C4-2B (cell line): Measurements from ENCODE around the gene TTLL13.

Source experiments
- H3K27ac ChIP-seq: fragments of 450-650 bp; 2 replicates; pipeline ENCODE4 v1.5.1; 2017
- CTCF ChIP-seq: fragments of 450-650 bp; conservative IDR thresholded peaks from 2 replicates; pipeline ENCODE4 v1.5.1; 2017; ENCODE audit warnings: mild to moderate bottlenecking
- ZFX ChIP-seq: fragments of 450-650 bp; IDR thresholded peaks from 2 replicates; pipeline ENCODE4 v1.6.1; 2017

The TTLL13 gene

GRCh38 chr15:90227816-90228772 lies 21.3 kb upstream of the TTLL13 start:
- no peak for TF ChIP-seq CTCF
- no peak for TF ChIP-seq ZFX
- peak overlapping the region; percentile 94 for H3K27ac ChIP-seq

- TF ChIP-seq CTCF (no peak), ZFX (no peak)
Measured at GRCh38 chr15:90228960-90229359, 20.4 kb upstream of the TTLL13 start.

GRCh38 chr15:90230071-90230494 lies 19.3 kb upstream of the TTLL13 start:
- TF ChIP-seq ZFX, result no peak
- no peak for TF ChIP-seq CTCF

More at GRCh38 chr15:90228960-90229359, 20.4 kb upstream of the TTLL13 start:
- H3K27ac ChIP-seq, result peak overlapping the region; percentile 94

GRCh38 chr15:90230610-90231009 lies 18.7 kb upstream of the TTLL13 start:
- TF ChIP-seq ZFX, result no peak
- TF ChIP-seq CTCF, result no peak
- H3K27ac ChIP-seq, result peak overlapping the region; percentile 94

More at GRCh38 chr15:90230071-90230494, 19.3 kb upstream of the TTLL13 start:
- peak overlapping the region; percentile 94 for H3K27ac ChIP-seq

GRCh38 chr15:90231028-90232017 lies 18.0 kb upstream of the TTLL13 start:
- no peak for TF ChIP-seq CTCF
- no peak for TF ChIP-seq ZFX
- peak overlapping the region; percentile 94 for H3K27ac ChIP-seq

GRCh38 chr15:90232196-90232595 lies 17.2 kb upstream of the TTLL13 start:
- peak overlapping the region; percentile 94 for H3K27ac ChIP-seq
- TF ChIP-seq CTCF, result no peak
- TF ChIP-seq ZFX, result no peak
